HUDEP-2 (cell line): ENCODE data around the gene MYO7B.
"Not testable (repeated sequence)": the region's sequence is repeated elsewhere in the genome, so short reads cannot be mapped to it uniquely, and the experiment has no call there.

ENCODE experiments used
- DNase-seq, 76 experiments: peaks; one replicate each; lab custom pipeline; 2025; ENCODE audit not compliant: unreplicated experiment in 76 of 76; lab: John Stamatoyannopoulos, UW

MYO7B gene

DNA sequence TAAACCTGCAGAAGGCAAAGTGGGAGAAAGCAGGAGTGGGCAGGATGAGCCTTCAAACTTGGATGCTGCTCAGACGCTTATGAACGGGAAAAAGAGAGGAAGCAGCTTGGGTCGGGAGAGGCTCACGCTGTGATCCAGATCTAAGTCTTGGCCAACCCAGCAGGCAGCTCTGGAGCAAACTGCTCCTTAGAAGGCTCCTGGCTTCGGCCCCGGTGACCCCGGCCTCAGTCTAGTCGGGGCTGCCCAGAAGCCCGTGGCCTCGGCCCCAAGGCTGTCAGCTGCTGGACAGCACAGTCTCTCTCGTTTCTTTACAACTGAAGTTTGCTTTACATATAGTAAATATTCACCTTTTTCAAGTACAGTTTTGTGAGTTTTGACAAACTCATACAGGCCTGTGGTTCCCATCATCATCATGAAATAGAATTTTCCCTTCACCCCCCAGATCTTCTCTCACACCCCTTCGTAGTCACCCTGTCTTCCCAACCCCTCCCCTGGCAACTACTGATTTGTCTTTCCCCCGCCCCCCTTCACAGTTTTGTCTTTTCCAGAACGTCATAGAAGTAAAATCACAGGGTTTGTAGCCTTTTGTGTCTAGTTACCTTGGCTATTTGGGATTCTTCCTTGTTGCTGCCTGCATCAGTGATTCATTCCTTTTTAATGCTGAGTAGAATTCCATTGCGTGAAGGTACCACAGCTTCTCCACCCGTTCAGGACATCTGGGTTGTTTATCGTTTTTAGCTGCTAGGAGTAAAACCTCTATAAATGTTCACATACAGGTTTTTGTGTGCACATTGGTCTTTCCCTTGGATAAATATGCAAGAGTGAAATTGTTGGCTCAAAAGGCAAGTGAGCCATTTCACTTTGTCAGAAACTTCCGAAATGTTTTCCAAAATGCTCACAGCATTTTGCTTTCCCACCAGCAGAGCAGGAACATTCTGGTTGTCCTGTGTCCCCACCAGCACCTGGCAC is 35.1 kb downstream of the MYO7B start:
- DNase-seq: no peak

DNA sequence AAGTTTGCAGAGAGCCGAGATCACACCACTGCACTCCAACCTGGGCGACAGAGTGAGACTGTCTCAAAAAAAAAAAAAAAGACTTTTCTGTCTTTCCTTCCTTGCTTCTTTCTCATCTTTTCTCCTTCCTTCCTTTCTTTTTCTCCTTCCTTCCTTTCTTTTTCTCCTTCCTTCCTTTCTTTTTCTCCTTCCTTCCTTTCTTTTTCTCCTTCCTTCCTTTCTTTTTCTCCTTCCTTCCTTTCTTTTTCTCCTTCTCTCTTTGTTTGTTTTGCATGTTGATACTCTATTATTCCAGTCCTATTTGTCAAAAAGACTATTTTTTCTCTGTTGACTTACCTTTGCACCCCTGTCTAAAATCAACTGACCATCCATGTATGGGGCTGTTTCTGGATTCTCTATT is 36.9 kb downstream of the MYO7B start:
- not testable (repeated sequence) for DNase-seq

DNA sequence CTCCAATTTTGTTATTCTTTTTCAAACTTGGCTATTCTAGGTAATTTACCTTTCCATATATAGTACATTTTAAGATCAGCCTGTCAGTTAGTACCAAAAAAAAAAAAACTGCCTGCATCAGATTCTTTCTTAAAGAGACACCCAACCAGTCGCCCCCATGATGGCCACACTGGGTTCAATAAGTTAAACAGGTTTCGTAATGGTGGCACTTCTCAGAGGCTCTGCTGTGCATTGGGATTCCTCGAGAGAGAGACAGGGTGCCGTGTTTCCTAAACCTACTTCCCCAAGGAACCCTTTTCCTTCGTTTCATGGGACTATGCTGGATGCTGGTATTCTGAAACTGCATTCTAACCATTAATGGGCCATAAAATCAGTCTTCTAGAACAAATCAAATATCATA is 37.4 kb downstream of the MYO7B start:
- no peak for DNase-seq

DNA sequence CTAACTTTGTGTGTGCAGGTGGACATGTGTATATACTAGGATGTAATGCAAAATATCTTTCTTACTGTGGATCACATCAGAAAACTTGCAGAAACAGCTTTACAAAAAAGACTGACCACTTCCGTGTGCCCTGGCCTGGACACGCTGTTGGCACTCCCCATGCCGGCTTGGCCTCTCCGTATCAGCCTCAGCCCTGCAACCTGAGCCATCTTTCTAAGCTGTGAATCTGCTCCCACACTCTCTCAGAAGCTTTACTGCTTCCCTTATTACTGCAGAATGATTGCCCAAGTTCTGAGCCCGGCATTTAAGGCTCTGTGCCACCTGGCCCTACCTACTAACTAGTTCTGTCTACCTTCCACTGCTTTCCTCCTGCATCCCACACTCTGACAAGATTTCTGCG is 37.8 kb downstream of the MYO7B start:
- no peak for DNase-seq

DNA sequence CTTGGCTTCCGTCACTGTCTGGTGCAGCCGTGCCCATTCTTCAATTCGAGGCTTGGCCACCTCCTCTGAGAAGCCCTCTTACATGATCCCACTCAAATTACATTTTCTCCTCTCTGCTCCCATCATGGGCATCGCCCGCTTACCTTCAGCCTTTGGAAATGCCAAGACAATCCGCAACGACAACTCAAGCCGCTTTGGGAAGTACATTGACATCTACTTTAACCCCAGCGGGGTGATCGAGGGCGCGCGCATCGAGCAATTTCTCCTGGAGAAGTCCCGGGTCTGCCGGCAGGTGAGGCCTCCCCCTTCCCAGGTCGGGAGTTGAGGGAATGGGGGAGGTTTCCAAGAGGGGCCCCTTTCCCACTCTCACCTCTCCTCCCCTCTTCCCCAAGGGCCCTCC is 38.3 kb downstream of the MYO7B start:
- DNase-seq: no peak

DNA sequence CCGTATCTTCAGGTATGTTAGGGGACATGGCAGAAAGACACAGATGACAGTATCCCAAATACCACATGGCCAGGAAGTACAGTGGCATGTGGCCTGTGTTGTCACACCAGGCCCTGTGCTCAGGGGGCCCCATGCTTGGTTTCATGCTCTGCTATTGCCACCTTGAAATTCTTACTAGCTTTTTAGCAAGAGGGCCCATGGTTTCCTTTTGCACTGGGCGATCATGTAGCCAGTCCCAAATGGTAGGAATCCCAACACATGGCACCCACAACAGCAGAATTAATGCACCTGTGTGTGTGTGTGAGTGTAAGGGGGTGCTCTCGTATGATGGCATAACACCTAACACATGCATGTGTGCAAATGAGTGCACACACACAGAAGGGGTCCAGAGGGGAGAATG is 39.2 kb downstream of the MYO7B start:
- DNase-seq: no peak

DNA sequence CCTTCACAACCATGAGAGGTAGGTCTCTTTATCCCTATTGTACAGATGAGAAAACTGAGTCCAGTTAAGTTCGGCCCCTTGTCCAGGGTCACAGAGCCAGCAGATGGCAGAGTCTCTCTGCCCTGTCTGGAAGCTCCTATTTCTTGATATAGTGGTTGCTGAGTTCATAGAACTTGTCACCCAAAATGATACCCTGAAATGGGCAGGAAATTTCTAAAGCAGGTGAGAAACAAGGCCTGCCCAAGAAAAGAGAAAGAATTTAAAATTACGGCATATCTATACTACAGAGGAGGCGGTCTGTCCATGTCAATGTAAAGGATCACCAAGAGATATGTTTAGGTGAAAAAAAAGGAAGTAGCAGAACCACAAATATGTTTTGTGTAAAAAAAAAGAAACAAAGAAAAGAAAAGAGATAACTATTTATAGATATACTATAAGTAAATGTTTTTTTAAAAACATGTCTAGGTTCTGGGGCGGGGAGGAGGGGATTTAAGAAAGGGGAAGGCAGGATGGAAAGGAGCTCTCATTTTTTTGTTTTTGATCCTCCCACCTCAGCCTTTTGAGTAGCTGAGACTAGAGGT is 39.8 kb downstream of the MYO7B start:
- DNase-seq: no peak

DNA sequence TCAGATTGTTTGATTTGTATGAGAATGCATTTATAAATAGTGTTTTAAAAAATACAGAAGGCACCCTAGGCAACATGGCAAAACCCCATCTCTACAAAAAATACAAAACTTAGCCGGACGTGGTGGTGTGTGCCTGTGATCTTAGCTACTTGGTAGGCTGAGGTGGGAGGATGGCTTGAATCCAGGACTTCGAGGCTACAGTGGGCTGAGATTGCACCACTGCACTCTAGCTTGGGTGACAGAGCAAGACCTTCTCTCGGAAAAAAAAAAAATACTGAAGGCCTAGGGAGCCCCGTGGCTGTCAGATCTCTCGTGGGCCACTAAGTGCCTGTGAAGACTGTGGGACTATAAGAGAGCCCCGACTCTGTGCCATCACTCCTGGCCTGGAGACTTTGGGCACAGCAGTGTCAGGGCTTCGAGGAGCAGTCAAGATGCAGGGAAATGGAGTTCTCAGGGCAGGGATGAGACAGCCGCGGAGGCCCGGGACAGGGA is 40.5 kb downstream of the MYO7B start:
- no peak for DNase-seq

DNA sequence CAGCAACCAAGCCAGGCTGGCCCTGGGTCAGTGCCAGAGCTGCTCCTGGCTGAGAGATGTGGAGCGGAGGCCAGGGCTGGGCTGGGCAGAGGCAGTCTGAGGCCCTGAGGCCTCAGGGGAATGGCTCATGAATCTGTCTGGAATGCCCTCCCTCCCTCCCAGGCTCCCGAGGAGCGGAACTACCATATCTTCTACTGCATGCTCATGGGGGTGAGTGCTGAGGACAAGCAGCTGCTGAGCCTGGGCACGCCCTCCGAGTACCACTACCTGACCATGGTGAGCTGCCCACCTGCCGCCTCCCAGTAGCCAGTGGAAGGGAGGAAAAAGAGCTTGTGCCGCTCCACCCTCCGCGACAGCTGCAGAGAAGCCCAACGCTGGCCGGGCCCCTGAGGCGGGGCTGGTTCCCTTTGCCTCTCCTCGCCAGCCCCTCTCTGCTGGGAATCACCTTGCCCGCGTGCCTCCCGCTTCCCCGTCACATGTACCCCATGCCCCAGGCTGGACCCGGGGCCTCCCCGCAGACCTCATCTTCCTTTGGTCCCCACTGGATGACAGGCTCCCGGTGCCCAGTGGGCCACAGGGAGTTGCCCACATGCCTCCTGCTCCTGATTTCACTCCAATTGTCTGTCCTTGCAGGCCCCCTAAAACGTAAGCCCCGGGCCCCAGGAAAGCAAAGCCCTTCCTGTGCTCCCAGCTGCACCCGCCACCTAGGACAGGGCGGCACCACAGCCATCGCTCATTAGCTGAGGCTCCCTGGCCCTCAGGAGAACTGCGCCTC is 41.1 kb downstream of the MYO7B start:
- no peak for DNase-seq

DNA sequence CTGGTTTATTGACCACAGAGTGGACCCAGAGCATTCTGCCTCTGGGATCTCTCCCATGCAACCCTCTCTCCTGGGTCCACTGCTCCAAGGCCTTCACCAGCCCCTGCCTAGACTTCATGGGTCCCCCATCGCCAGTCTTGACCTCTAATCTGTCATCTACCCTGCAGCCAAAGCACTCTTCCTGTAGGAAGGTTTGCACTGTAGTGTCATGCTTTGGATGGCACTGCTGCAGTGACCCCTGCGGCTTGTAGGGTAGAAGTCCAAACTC is 41.7 kb downstream of the MYO7B start:
- DNase-seq: no peak

DNA sequence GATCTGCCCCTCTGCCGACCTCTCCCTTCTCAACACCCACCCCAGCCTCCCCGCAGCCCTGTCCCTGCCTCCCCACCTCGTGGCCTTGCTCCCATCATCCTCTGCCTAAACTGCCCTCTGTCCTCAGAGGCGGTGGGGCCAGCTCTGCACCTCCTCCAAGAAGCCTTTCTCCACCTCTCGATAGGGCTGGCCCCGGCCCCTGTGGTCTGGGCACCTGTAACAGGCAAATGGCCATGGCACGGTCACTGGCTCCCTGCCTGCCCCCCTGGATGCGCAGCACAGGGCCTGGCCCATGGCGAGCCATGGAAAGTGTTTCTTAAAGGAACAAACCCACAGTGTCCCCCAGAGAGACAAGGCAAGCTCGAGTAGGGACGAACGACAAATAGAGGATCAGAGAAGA is 42.0 kb downstream of the MYO7B start:
- no peak for DNase-seq

DNA sequence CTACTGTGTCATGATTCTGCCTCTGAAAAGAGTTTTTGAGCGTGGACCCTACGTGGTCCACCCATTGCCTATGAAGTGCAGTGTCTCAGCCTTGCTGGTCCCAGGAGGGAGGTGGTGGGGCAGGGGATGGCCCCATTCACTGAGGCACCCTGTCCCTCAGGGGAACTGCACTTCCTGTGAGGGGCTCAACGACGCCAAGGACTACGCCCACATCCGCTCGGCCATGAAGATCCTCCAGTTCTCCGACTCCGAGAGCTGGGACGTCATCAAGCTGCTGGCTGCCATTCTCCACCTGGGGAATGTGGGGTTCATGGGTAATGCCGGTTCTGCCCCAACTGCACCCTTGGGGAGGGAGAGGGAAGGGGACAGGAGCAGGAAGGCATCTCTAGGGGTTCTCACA is 42.5 kb downstream of the MYO7B start:
- DNase-seq: no peak

DNA sequence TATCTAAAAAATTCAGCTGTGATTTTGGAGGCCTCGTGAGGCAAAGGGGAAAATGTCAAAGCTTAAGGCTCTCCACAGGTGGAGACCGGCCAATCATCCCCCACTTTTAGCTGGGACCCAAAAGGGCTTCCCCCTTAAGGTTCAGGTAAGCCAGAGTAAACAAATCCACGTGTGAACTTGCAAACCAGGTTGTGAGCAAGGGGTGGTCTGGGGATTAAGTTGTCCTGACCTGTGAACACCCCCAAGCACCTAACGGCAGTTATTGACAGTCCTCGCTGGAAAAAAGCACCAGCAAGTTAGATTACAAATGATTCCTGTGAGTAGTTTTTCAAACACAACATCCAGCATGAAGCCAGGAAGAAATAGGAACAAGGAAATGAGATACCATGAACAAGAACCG is 42.9 kb downstream of the MYO7B start:
- DNase-seq: no peak

DNA sequence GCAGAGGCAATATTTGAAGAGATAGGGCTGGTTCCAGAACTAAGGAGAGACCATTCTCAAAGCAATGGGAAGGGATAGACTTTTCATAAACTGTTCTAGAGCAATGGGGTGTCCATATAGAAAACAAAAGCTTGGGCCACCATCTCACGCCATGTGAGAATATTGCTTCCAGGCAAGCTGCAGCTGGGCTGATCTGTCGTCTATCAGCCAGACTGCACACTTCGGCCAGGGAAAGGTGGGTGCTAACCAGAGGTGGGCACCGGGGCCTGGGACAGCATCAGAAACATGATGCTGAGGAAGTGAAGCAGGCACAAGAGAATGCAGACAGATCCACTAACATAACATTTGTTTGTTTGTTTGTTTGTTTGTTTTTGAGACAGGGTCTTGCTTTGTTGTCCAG is 43.7 kb downstream of the MYO7B start:
- DNase-seq: no peak

DNA sequence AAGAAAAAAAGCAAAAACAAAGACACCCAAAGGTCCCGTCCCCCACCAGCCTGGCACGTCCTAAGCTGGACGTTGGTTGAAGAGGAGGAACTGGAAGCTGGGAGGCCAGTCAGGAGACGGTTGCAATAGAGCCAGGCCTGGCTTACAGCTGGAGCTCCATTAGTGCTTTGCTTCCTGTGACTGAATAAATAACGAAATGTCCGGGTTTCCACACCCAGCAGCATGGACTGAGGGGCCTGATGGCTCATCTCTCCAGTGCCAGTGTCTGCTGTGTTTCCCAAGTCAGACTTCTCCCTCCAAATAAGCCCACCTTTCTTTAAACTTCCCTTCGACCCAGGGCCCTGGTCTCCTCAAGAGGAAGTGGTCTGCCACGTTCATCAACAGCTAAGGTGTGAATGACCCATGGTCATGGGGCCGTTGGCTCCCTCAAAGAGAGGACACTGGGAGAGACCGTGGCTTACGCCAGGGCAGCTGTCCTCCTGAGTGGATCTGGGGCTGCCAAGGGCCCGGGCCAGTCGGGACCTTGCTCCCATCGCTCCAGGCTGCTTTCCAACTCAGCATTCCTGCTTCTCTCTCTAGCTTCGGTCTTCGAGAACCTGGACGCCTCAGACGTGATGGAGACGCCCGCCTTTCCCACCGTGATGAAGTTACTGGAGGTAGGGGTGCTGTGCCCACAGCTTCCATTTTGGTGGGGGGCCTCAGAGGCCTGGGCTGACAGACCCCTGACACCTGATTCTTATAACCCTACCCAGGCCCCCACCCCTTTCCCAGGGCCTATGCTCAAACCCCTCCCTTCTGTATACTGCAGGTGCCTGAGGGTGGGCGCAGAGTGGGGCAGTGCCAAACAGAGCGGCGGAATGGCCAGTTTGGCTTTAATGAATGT is 44.9 kb downstream of the MYO7B start:
- DNase-seq: no peak

DNA sequence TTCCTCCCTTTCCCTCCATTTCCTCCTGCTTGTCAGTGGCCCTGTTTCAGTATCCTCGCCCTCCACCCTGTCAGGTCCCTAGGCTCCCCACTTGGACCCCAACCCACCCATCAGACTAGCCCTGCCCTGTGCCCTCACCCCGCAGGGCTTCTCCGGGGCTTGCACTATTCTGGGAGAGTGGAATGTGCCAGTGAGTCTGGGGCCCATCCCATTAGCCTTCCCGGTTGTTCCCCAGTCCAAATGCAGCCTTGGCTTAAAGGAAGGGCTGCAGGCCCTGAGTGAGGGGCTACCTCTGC is 45.5 kb downstream of the MYO7B start:
- DNase-seq: no peak

DNA sequence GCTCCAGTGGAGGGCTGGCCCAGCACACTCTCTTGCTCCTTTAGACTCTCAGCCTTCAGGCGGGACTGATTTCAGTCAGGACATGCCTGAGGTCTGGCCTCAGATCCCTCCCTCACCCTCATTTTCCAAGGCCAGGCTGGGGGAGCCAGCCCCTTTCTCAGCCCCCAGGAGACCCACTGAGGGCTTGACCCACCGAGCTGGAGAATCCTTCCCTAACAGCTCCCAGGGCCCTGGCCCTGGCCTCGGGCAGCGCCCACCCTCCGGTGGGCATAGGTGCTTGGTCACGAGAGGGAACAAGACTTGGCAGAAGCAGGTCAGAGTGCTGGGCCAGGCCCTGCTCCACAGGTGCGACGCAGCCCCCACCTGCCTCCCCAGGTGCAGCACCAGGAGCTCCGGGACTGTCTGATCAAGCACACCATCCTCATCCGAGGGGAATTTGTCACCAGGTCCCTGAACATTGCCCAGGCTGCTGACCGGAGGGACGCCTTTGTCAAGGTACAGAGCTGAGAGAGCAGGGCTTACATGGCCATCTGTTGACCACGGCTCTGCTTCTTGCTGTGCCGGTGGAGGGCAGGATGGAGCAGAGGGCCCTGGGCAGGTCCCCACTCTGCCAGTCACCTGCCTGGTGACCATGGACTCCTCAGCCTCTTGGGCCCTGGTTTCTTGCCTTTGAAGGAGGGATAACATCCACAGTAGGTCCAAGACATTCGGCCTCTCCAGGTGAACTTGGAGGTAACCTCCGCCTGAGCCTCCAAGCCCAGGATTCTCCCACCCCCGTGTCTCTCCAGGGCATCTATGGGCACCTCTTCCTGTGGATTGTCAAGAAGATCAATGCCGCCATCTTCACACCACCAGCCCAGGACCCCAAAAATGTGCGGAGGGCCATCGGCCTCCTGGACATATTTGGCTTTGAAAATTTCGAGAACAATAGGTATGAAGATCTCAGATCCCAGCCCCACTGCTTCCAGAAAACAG is 46.3 kb downstream of the MYO7B start:
- no peak for DNase-seq

DNA sequence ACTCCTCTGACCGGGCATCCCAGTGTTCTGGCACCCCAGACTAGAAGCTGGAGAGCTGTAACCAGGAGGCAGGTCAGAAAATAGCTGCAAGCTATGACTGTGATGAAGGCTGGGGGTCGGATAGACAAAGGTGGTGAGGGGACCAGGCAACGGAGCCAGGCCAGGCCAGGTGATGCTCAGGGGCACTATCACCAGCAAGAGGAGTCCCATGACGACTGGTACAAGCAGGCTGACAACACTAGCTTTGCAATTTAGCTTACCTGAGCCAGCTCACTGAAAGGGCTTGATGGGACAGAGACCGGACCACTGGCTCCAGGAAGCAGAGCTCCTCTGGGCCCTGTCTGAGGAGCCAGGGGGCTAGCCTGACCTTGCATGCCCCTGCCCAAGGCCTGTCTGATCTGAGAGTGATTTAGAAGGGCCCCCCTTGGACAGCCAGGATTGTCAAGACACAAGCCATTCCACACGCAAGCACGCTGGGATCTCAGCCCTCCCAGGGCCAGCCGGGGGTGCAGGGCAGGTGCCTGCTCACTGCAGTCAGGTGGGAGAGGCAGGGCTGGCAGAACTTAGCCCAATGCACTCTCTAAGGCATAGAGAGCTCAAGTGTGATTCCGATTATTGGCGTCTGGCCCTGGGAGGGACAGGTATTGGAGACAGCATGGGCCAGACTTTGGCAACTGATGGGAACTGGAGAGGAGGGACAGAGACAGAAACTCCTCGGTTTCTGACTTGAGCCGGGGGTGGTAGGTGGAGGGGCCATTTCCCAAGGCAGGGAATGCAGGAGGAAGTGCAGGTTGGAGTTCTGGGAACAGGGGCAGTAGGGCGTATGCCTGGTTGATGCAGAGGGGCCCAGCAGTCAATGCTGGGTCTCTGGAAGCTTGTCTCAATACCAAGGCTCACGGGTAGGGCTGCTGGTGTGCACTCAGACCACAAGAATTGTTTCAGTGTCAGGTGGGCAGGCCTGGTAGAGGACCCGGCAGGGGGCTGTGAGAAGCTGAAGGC is 47.7 kb downstream of the MYO7B start:
- no peak for DNase-seq

DNA sequence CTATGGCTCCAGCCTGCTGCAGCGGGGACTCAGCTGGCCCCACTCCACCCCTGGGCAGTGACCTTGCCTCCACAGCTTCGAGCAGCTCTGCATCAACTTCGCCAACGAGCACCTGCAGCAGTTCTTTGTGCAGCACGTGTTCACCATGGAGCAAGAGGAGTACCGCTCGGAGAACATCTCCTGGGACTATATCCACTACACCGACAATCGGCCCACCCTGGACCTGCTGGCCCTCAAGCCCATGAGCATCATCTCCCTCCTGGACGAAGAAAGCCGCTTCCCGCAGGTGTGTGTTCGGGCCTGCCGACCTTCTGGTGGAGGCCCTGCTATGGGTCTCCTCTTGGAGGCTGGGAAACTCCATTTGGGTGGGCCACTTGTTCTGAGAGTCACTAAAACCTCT is 48.6 kb downstream of the MYO7B start:
- DNase-seq: no peak
